GM23338 (cell line): ENCODE measurements around the gene E4F1. TPM values are rescaled to one million over a fixed set of nuclear protein-coding genes. Genes with fewer than 3 reads are reported as not detected.

ENCODE experiments used
- ATAC-seq: fragments of 200-7000 bp; cut with Tn5 transposase; 3 replicates; pipeline ENCODE4 v1.9.1; 2020
- DNase-seq: peaks from one replicate; pipeline ENCODE4 v3.0.0-alpha.2; 2015; ENCODE audit warnings: low spot score
- H2AFZ ChIP-seq: fragments of 200-600 bp; sonication (generic); 2 replicates; pipeline ENCODE4 v1.8.0; 2016; ENCODE audit warnings: antibody characterized with exemption, mild to moderate bottlenecking, moderate library complexity
- H3F3A ChIP-seq: fragments of 200-600 bp; sonication (generic); replicated peaks from 2 replicates; pipeline ENCODE4 v1.8.0; 2017; ENCODE audit warnings: antibody characterized with exemption, mixed run types, low read depth
- H3K27ac ChIP-seq: fragments of 200-600 bp; sonication (generic); 2 replicates; pipeline ENCODE4 v1.6.1; 2016; ENCODE audit warnings: low read depth
- H3K27me3 ChIP-seq: fragments of 200-600 bp; sonication (generic); 2 replicates; pipeline ENCODE4 v1.8.0; 2016; ENCODE audit warnings: mild to moderate bottlenecking, mixed run types, moderate library complexity; ENCODE audit not compliant: insufficient read depth
- H3K36me3 ChIP-seq: fragments of 200-600 bp; sonication (generic); 2 replicates; pipeline ENCODE4 v1.8.0; 2016; ENCODE audit warnings: mild to moderate bottlenecking; ENCODE audit not compliant: insufficient read depth
- H3K4me1 ChIP-seq: fragments of 200-600 bp; sonication (generic); 2 replicates; pipeline ENCODE4 v1.8.0; 2016; ENCODE audit warnings: mild to moderate bottlenecking, moderate library complexity; ENCODE audit not compliant: insufficient read depth
- H3K4me2 ChIP-seq: fragments of 200-600 bp; sonication (generic); 2 replicates; pipeline ENCODE4 v1.7.1; 2017; ENCODE audit warnings: mixed run types
- H3K4me3 ChIP-seq: fragments of 200-600 bp; sonication (generic); 2 replicates; pipeline ENCODE4 v1.6.1; 2016; ENCODE audit warnings: mixed run types
- H3K79me2 ChIP-seq: fragments of 200-600 bp; sonication (generic); replicated peaks from 2 replicates; pipeline ENCODE4 v1.8.0; 2017; ENCODE audit warnings: mild to moderate bottlenecking; ENCODE audit not compliant: insufficient read depth
- H3K9me2 ChIP-seq: fragments of 200-600 bp; sonication (generic); 2 replicates; pipeline ENCODE4 v1.8.0; 2017; ENCODE audit not compliant: insufficient read depth
- H4K20me1 ChIP-seq: fragments of 200-600 bp; sonication (generic); replicated peaks from 2 replicates; pipeline ENCODE4 v1.8.0; 2017; ENCODE audit warnings: mild to moderate bottlenecking; ENCODE audit not compliant: insufficient read depth
- H3K27ac Mint-ChIP-seq: 2 replicates; pipeline ENCODE4 v1.8.0; 2020; ENCODE audit warnings: inconsistent platforms, mild to moderate bottlenecking, moderate library complexity, mixed read lengths
- H3K27me3 Mint-ChIP-seq: 3 replicates; pipeline ENCODE4 v1.8.0; 2022; ENCODE audit warnings: low read depth, mild to moderate bottlenecking, moderate library complexity, mixed read lengths, inconsistent platforms; ENCODE audit not compliant: insufficient read depth, poor library complexity
- H3K36me3 Mint-ChIP-seq: 3 replicates; pipeline ENCODE4 v1.8.0; 2021; ENCODE audit warnings: low read depth, mild to moderate bottlenecking, inconsistent platforms, moderate library complexity, mixed read lengths
- H3K4me1 Mint-ChIP-seq: 3 replicates; pipeline ENCODE4 v1.8.0; 2020; ENCODE audit warnings: mild to moderate bottlenecking, inconsistent platforms, mixed read lengths
- H3K4me3 Mint-ChIP-seq: 3 replicates; pipeline ENCODE4 v1.8.0; 2021; ENCODE audit warnings: moderate library complexity, mild to moderate bottlenecking, inconsistent platforms, mixed read lengths
- H3K9me3 Mint-ChIP-seq: 3 replicates; pipeline ENCODE4 v1.8.0; 2020; ENCODE audit warnings: moderate library complexity, mild to moderate bottlenecking, inconsistent platforms, mixed read lengths
- EZH2 ChIP-seq: fragments of 200-600 bp; sonication (generic); IDR thresholded peaks from one replicate; pipeline ENCODE4 v1.8.0; 2017; ENCODE audit warnings: antibody characterized with exemption, mild to moderate bottlenecking, low read depth; ENCODE audit not compliant: unreplicated experiment
- JUNB ChIP-seq: IDR thresholded peaks from one replicate; pipeline ENCODE4 v1.6.1; 2016; ENCODE audit warnings: antibody characterized with exemption; ENCODE audit not compliant: unreplicated experiment
- NANOG ChIP-seq: IDR thresholded peaks from 2 replicates; pipeline ENCODE4 v1.6.1; 2016; ENCODE audit warnings: antibody characterized with exemption, borderline replicate concordance
- STAT1 ChIP-seq: IDR thresholded peaks from one replicate; pipeline ENCODE4 v1.6.1; 2016; ENCODE audit warnings: antibody characterized with exemption; ENCODE audit not compliant: unreplicated experiment
- ZNF114 ChIP-seq: fragments of 250-450 bp; sonication (Bioruptor Pico); IDR thresholded peaks from 2 replicates; pipeline ENCODE4 v1.5.0; 2020; ENCODE audit warnings: mild to moderate bottlenecking, moderate library complexity
- ZNF331 ChIP-seq: fragments of 250-450 bp; sonication (Bioruptor Pico); IDR thresholded peaks from 2 replicates; pipeline ENCODE4 v1.5.0; 2020; ENCODE audit warnings: low read depth, mild to moderate bottlenecking, moderate library complexity
- ZNF462 ChIP-seq: fragments of 250-450 bp; sonication (Bioruptor Pico); IDR thresholded peaks from 2 replicates; pipeline ENCODE4 v1.5.0; 2020; ENCODE audit warnings: mild to moderate bottlenecking, moderate library complexity
- polyA plus RNA-seq: library from polyadenylated mRNA; unstranded; fragments of >200 nt; fragmentation: Nextera tagmentation; extraction: Ambion mirVana; gene quantifications from 2 replicates; pipeline ENCODE4 v1.2.1, GENCODE V29; 2016
- total RNA-seq: library from RNA; depleted of rRNA; stranded (reverse); fragments of >200 nt; shearing (Covaris generic); gene quantifications from 2 replicates; pipeline ENCODE4 v1.2.3, GENCODE V29; 2014
- TF ChIP-seq, protein P1 (sequence below): IDR thresholded peaks from 2 replicates; pipeline ENCODE4 v1.6.1; 2016; ENCODE audit warnings: antibody characterized with exemption

E4F1 gene
- total and polyA plus RNA-seq, 2 experiments from 2014 or later: 22.6 to 45.5 TPM

DNA sequence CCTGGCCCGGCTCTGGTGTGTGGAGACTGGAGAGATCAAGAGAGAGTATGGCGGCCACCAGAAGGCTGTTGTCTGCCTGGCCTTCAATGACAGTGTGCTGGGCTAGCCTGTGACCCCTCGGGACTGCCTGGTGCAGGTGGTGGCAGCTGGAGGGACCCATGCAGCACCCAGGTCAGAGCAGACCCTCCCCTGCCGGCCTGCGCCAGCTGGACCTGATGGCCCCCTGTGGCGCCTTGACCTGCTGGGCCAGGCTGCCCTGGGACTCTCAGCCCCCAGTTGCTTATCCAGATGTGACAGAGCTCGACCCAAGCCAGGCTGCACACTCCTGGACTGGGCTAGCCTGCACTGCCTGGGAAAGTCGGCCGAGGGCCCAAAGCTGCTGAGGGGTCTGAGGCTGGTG is 14.6 kb upstream of the E4F1 start:
- no peak overlapping the region for H2AFZ ChIP-seq
- H3K36me3 ChIP-seq: 0 out of 2 replicates have a peak, but pooled peaks cover 5% of the 10 kb centered on the region
- ATAC-seq: no peak
- no peak overlapping the region for H3K27ac Mint-ChIP-seq
- peaks cover 21% of the 10 kb centered on the region for H3K27me3 Mint-ChIP-seq
- no peak overlapping the region for H3K4me3 Mint-ChIP-seq
- peaks cover 29% of the 10 kb centered on the region; the same call in 1 of the 2 replicates for H3F3A ChIP-seq
- no peak overlapping the region for H3K4me3 ChIP-seq
- H3K27ac ChIP-seq: no peak overlapping the region
- H3K36me3 Mint-ChIP-seq: peaks cover 35% of the 10 kb centered on the region
- no peak overlapping the region for H3K4me2 ChIP-seq
- TF ChIP-seq EZH2 (no peak), JUNB (no peak)
- peaks cover 31% of the 10 kb centered on the region for H3K4me1 Mint-ChIP-seq
- DNase-seq: no peak
- no peaks in the 10 kb centered on the region for H3K9me2 ChIP-seq
- no peaks in the 10 kb centered on the region for H3K27me3 ChIP-seq
- H3K4me1 ChIP-seq: peaks cover 14% of the 10 kb centered on the region; the same call in 1 of the 2 replicates
- H4K20me1 ChIP-seq: peaks cover 18% of the 10 kb centered on the region
- H3K9me3 Mint-ChIP-seq: no peaks in the 10 kb centered on the region
- peaks cover 15% of the 10 kb centered on the region for H3K79me2 ChIP-seq

DNA sequence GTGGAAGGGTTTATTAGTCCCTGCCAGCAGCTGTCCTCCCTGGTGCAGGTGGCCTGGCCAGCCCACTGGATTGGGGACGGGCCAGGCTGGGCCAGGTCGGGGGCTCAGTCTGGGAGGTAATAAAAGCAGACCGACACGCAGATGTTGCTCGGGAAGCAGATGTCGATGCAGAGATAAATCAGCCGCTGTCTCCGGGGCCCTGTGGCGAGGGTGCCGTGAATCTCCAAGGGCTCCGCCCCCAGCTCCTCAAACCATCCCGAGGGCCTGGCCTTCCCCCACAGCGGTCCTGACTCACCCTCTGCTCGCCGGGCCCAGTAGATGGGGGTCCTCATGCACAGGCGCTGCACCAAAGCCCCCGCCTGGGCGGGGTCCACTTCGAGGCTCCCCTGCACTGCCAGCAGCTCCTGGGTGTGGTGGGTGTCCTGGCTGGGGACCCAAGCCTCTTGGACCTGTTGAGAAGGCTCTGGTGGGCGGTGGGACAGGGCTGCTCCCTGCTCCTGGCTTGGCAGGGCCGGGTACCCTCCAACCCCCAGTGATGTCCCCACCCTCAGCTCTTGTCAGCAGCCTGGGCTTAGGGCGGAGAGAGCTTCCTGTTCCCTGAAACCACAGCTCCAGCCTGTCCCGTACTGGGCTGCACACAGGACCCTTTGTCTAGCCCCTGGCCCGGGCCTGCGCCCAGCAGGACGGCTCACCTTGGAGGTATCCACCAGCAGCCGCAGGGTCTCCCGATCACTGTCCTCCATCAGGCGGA is 14.0 kb upstream of the E4F1 start:
- Mint-ChIP-seq H3K27me3 (peaks cover 21% of the 10 kb centered on the region), H3K36me3 (peaks cover 35% of the 10 kb centered on the region), H3K4me1 (peaks cover 29% of the 10 kb centered on the region), H3K9me3 (no peaks in the 10 kb centered on the region), H3K27ac (no peak overlapping the region), H3K4me3 (no peak overlapping the region)
- no peak overlapping the region for H2AFZ ChIP-seq
- peaks cover 13% of the 10 kb centered on the region; the same call in 1 of the 2 replicates for H3K4me1 ChIP-seq
- H3K79me2 ChIP-seq: peaks cover 16% of the 10 kb centered on the region
- no peak for ATAC-seq
- no peaks in the 10 kb centered on the region for H3K27me3 ChIP-seq
- no peak overlapping the region for H3K4me3 ChIP-seq
- no peak for DNase-seq
- H4K20me1 ChIP-seq: peaks cover 18% of the 10 kb centered on the region
- no peak overlapping the region for H3K27ac ChIP-seq
- no peaks in the 10 kb centered on the region for H3K9me2 ChIP-seq
- no peak overlapping the region for H3K4me2 ChIP-seq
- peaks cover 29% of the 10 kb centered on the region; the same call in 1 of the 2 replicates for H3F3A ChIP-seq
- H3K36me3 ChIP-seq: 0 out of 2 replicates have a peak, but pooled peaks cover 5% of the 10 kb centered on the region
- TF ChIP-seq ZNF331 (CRISPR knock-in tag) (no peak), ZNF114 (CRISPR knock-in tag) (no peak)
- TF ChIP-seq, protein P1, sequence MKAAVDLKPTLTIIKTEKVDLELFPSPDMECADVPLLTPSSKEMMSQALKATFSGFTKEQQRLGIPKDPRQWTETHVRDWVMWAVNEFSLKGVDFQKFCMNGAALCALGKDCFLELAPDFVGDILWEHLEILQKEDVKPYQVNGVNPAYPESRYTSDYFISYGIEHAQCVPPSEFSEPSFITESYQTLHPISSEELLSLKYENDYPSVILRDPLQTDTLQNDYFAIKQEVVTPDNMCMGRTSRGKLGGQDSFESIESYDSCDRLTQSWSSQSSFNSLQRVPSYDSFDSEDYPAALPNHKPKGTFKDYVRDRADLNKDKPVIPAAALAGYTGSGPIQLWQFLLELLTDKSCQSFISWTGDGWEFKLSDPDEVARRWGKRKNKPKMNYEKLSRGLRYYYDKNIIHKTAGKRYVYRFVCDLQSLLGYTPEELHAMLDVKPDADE: no peak

- Mint-ChIP-seq H3K27ac (no peak overlapping the region), H3K4me1 (peaks cover 26% of the 10 kb centered on the region), H3K36me3 (peaks cover 35% of the 10 kb centered on the region), H3K27me3 (peaks cover 22% of the 10 kb centered on the region), H3K9me3 (no peaks in the 10 kb centered on the region), H3K4me3 (no peak overlapping the region)
- Histone ChIP-seq H3K27me3 (no peaks in the 10 kb centered on the region), H3K4me1 (peaks cover 10% of the 10 kb centered on the region; the same call in 1 of the 2 replicates), H3K9me2 (no peaks in the 10 kb centered on the region), H3K4me3 (no peak overlapping the region), H3K4me2 (no peak overlapping the region), H2AFZ (no peak overlapping the region), H3K36me3 (0 out of 2 replicates have a peak, but pooled peaks cover 5% of the 10 kb centered on the region), H3F3A (peaks cover 29% of the 10 kb centered on the region; the same call in 1 of the 2 replicates), H4K20me1 (peaks cover 18% of the 10 kb centered on the region), H3K27ac (no peak overlapping the region), H3K79me2 (peaks cover 16% of the 10 kb centered on the region)
- DNase-seq: no peak
- no peak for ATAC-seq
- TF ChIP-seq STAT1 (no peak), ZNF114 (CRISPR knock-in tag) (no peak), JUNB (no peak), NANOG (no peak), EZH2 (no peak), ZNF462 (CRISPR knock-in tag) (no peak)
Observed at GRCh38 chr16:2210009-2210332, 13.4 kb upstream of the E4F1 start.
